ENCODE results near the gene CDK5.

Gene CDK5

GRCh38 chr7:151071032-151071866 is 13.6 kb upstream of the CDK5 start:
- DNase-seq, result no peak

DNA sequence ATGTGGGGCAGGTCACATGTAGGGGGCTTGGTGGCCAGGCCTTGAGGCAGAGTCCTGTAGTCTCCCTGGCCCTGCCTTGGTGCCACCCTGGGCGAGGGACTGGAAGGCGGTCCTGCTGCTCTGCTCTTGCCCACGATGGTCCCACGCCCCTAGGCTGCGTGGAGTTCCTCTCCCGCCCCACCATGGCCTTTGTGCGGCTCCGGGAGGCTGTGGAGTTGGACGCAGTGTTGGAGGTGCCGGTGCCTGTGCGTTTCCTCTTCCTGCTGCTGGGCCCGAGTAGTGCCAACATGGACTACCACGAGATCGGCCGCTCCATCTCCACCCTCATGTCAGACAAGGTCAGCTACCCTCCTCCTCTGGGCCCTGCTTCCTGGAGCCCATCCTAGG is 12.9 kb upstream of the CDK5 start:
- no peak for DNase-seq

- DNase-seq, result no peak
These were observed 12.3 kb upstream of the CDK5 start for GRCh38 chr7:151069841-151070573.

- no peak for DNase-seq
These were observed 10.5 kb upstream of the CDK5 start for GRCh38 chr7:151068069-151068773.

DNA sequence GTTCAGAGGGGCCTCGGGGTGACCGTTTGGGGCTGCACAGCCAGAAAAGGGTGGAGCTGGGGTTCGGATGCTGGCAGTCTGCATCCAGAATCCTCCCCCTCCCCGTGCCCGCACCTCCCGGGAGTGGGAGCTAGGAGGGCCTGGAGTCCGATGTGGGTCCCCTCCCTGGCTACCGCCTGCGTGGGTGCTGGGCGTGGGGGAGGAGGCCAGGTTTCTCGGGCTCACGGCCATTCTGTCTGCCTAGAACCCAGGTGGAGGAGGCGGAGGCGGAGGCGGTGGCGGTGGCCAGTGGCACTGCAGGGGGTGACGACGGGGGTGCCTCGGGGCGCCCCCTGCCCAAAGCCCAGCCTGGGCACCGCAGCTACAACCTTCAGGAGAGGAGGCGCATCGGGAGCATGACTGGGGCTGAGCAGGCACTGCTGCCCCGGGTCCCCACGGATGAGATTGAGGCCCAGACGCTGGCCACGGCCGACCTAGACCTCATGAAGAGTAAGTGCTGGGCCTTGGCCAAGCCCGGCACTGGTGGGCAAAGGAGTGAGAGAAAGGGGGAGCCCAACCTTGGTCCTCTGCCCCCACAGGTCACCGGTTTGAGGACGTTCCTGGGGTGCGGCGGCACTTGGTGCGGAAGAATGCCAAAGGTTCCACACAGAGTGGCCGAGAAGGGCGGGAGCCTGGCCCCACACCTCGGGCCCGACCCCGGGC is 8.7 kb upstream of the CDK5 start:
- DNase-seq, result no peak

- DNase-seq, result no peak
These were observed 7.8 kb upstream of the CDK5 start for GRCh38 chr7:151065516-151065915.

DNA sequence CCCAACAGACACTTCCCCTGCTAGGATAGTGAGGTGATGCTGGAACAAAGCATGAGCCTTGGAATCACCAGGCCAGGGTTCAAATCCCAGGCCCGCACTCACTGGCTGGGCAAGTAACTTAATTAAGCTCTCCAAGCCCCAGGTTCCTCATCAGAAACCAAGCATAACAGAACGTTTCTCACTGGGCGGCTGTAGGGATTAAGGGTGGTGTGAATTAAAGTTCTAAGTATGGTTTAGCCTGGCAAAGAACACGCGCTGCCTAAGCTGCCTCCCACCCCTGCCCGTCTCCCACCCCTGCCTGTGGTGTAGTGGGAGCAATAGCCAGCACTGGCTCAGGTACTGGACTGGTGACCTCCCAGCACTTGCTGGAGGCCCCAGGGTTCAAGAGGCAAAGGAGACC is 7.3 kb upstream of the CDK5 start:
- no peak for DNase-seq

DNA sequence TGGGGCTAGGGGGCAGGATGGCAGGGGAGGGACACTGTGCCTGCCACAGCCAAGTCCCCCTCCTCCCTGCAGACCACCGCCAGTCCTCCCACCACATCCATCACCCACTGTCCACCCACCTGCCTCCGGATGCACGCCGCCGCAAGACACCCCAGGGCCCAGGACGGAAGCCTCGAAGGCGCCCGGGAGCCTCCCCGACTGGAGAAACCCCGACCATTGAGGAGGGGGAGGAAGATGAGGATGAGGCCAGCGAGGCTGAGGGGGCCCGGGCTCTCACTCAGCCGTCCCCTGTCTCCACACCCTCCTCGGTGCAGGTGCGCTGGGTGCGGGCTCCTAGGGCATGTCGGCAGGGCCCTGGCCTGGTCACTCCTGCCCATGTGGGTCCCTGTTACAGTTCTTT is 6.8 kb upstream of the CDK5 start:
- no peak for DNase-seq

DNA sequence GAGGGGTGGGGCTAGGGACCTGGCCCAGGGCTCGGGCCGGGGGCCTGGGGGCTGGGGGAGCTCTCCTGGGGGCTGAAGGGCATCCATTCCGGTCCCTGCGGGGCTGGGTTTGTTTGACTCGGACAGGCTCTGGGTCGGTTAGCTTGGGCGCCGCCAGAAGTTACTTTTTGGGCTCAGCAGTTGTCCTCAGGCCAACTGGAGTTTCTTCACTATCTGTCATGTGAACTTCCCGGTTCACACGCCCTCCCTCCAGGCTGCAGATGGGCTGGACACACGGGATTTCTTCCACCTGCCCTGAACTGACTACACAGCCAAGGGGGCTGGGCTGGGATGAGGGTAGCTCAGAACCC is 5.5 kb upstream of the CDK5 start:
- no peak for DNase-seq

DNA sequence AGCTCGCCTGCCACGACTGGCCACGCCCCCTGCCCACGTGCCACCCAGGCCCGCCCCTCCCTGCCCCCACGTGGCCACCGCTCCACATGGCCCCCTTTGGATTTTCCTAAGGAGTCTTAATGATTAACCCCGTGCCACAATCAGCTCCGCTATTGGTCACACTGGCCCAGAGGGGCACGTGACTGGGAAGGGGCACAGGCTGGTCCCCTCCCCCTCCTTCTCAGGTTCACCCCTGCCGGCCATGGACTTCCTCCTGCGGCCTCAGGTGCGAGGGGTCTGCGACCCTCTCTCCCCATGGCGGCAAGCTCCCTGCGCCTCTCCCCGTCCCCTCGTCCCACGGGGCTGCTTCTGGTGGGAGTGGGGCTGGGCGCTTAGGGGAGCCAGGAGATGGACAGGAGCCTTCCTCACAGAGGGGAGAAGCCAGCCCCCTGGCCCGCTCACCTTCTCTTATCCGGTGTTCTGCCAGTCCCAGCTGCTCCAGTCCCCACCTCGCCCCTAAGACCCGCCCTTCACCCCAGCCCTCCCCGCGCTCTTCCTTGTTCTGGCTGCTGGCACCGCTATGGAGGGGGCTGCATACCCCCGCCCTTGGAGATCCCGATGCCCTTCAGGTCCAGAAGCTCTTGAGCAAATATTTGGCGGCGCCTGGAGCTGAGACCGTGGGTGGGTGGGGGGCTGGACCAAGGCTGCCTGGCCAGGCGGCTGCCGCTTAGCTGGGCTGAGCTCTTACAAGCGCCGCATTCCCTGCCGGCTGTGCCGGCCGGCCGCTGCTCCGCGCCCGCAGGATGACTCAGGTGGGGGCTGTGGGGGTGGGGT is 4.9 kb upstream of the CDK5 start:
- no peak for DNase-seq

- no peak for DNase-seq
These were observed 4.4 kb upstream of the CDK5 start for GRCh38 chr7:151062111-151062398.

DNA sequence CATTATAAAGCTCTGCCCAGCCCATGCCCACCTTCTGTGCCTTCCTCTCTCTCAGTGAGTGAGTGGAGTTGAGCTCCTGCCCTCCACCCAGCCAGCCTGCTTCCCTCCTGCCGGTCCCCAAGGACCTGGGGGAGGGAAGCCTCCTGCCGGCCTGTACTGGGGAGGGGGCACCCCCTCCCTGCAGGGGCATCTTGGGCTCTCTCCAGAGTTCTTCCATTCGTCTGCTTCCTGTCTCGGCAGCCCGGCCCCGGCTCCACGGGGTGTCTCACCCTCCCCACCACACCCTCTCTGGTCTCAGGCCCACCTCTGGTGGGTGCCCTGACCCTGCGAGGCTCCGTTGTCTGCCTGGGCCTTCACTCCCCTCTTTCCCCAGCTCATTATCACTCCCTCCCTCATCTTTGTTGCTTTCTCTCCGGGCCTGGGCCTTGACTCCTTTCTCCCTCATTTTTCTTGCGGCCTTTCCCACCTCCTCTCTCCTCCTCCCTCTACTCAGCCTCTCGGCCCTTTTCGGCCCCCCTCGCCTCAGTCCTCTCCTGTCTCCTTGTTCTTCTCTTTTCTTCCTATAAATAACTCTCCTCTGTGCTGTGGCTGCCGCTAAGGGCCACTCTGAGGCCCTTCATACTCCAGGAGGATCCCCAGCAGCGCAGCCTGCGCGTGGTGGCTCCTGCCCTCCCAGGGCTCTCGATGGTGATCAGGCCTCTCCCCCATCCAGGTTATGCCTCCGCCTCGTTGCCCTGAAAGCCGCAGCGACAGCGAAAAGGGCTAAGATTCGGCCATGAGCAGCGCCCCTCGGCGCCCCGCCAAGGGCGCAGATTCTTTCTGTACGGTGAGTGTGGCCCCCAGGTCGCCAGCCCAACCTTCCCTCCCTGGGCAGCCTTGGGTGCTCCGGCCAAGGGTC is 3.8 kb upstream of the CDK5 start:
- no peak for DNase-seq

GRCh38 chr7:151060416-151061212 is 2.9 kb upstream of the CDK5 start:
- no peak for DNase-seq

DNA sequence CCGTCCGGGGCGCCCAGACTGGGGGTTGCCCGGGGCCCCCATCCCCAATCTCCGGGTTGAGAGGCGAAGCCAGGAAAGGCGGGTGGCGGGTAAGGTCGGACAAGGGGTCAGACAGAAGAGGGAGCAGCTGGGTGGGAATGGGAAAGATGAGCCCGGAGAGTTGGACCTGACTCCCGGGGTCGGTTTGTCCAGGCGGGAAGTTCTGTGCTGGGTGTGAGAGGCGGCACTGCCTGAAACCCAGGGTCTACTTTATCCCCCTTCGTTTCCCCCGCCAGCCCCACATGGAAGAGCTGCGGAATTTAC is 2.4 kb upstream of the CDK5 start:
- DNase-seq, result no peak

GRCh38 chr7:151059367-151060112 is 1.8 kb upstream of the CDK5 start, which contains the start of gene SLC4A2:
TSS of gene SLC4A2 (plus strand) at chr7:151059589. CDS start at chr7:151061988, 2,399 bp downstream.
- DNase-seq, result peak; percentile 20 to 74 (median 28)

DNA sequence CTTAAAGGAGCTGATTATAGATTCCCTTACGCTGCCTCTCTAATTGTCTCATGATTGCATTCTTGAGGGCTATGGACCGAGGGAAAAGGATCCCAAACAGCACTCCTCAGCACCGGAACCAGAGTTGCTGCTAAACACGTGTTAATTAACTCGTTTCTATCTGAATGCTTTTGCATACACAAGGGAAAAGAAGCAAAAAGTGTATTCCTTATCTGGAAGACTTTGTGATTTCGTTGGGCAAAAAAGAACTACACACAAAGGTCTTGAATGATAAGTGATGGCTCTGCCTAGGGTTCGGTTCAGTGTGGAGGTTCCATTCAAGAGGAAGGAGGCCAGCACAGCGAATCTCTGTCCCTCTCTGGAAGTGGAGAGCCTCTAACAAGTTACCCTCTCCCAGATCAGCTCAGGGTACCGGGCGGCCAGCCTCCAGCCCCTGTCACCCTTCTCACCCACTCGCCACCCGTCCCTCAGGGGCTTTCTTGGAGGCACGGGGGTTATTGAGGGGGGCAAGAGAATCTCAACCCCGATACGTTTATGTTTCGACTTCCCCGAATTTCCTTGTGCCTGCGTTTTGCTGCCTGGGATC is 1.2 kb upstream of the CDK5 start:
- no peak for DNase-seq

DNA sequence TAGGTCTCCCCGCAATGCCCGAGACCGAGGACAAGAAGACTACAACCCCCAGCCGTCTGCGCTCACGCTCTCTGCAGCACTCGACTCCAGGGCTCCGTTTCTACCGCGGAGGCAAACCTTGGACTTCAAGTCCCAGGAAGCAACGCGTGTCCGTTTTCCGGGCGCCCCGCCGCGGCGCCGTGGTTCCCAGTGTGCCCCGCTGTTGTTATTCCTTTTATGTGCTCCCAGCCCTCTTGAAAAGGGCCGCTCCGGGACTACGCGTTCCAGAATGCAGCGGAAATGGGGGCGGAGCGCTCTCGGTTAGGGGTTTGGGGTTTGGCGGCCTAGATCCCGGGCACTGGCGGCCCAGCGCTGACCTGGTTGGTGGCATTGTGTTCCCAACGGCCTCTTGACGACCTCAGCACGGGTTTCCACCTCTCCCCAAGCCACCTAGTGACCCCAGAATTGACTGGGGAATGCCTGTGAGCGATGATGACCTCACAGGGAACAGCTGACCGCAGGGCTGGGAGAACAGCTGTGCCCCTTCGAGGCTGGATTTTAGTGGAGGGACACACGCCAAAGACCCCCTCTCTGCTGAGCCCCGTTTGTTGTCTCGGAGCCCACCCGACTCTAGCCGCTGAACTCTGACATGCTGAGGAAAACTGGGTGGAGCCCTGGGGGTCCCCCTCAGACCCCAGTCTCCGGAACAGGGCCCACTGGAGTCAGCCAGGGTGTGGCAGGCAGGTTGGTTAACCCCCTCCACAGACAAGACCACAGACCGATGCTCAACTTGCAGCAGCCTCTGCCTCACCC is 488 bp upstream of the CDK5 start:
- DNase-seq, result peak; percentile 87 to 95 (median 91)

DNA sequence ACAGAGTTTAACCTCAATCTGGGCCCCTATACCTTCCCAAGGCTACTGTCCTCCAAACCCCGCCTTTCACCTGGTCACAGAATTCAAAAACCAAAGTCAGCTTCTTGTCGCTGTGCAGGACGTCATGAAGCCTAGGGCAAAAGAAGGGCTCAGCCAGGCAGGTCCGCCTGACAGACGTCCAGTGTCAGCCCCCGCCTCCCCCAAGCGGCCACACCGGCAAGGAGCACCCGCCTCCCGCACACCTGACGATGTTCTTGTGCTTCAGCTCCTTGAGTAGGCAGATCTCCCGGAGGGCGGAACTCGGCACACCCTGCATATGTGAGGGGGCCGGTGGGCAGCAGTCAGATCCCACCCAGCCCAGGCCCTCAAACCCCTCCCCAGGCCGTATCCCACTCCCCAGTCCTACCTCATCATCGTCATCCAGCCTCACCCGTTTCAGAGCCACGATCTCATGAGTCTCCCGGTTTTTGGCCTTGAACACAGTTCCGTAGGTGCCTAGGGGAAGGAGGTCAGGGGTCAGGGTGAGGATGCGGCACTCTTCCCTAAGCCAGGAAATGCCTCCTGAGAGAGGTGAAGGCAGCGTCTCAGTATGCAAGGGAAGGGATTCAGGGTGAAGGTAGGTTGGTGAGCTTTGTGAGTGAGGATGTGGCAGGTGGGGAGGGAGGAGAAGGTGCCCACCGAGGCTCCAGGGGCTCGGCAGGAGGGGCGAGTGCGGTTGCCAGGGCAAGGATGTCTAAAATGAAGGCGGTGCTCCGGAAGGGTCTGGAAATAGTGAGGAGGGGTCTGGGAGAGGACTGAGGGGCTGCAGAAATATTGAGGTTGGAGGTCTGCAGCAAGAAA is 811 bp downstream of the CDK5 start:
- DNase-seq, result no peak
